ENCODE data around the gene NEU3.

GRCh38 chr11:75051043-75051442 lies 62.3 kb downstream of the NEU3 start:
- no peak for TF ChIP-seq CTCF (IDR thresholded peaks at IDR 0.05; ENCODE audit: low read depth, low read length, missing input control)
- no peak for TF ChIP-seq GABPA (IDR thresholded peaks at IDR 0.05 in 1 of 2, conservative IDR thresholded peaks at IDR 0.05 in 1 of 2)
- TF ChIP-seq MAX (IDR thresholded peaks at IDR 0.05): no peak
- no peak for TF ChIP-seq REST (IDR thresholded peaks at IDR 0.05)
- TF ChIP-seq SP1 (IDR thresholded peaks at IDR 0.05): no peak
- TF ChIP-seq RXRA (IDR thresholded peaks at IDR 0.05): no peak
- no peak for TF ChIP-seq EGR1 (IDR thresholded peaks at IDR 0.05; ENCODE audit: low read depth in 2 of 2)
- TF ChIP-seq, protein P1, sequence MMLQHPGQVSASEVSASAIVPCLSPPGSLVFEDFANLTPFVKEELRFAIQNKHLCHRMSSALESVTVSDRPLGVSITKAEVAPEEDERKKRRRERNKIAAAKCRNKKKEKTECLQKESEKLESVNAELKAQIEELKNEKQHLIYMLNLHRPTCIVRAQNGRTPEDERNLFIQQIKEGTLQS (IDR thresholded peaks at IDR 0.05): no peak
